HEK293 (cell line): ENCODE data around the gene HOGA1.
A peak's percentile ranks its signal among the peaks of the same experiment; 100 is the strongest.

ENCODE experiments used
- CTCF ChIA-PET: fragments of 350-600 bp; formaldehyde crosslinking; extraction: SDS; loops from one replicate; lab custom pipeline; 2021; ENCODE audit warnings: antibody characterized with exemption; lab: Yijun Ruan, JAX
- POLR2A ChIA-PET: fragments of 300-600 bp; formaldehyde crosslinking; extraction: SDS; loops from one replicate; lab custom pipeline; 2020; ENCODE audit warnings: antibody characterized with exemption, inconsistent platforms; lab: Yijun Ruan, JAX
- H3K27ac ChIP-seq: fragments of 200-500 bp; sonication (Bioruptor generic); 2 replicates; pipeline ENCODE4 v1.5.1; 2014; ENCODE audit warnings: low read depth, low read length, control low read depth, inconsistent platforms; ENCODE audit errors: extremely low read depth
- H3K36me3 ChIP-seq, 2 experiments: fragments of 200-500 bp in 1 of 2; sonication (Bioruptor generic) in 1 of 2; 1 replicate in 1 of 2; 2 replicates in 1 of 2; pipeline ENCODE4 v1.5.1; 2014 to 2017; ENCODE audit warnings: inconsistent platforms in 2 of 2, low read length in 2 of 2; ENCODE audit not compliant: control insufficient read depth in 2 of 2, insufficient read depth in 1 of 2
- H3K4me1 ChIP-seq: fragments of 200-500 bp; sonication (Bioruptor generic); 2 replicates; pipeline ENCODE4 v1.5.1; 2014; ENCODE audit warnings: mild to moderate bottlenecking, low read length, inconsistent platforms; ENCODE audit not compliant: control insufficient read depth, insufficient read depth
- H3K4me3 ChIP-seq: 2 replicates; pipeline ENCODE4 v1.5.1; 2011; ENCODE audit warnings: low read depth, mild to moderate bottlenecking, control low read depth, low read length, moderate library complexity
- H3K9me3 ChIP-seq: fragments of 200-500 bp; sonication (Bioruptor generic); 2 replicates; pipeline ENCODE4 v1.5.1; 2014; ENCODE audit warnings: low read depth, low read length, inconsistent platforms; ENCODE audit not compliant: control insufficient read depth, insufficient read depth
- HOXA7 ChIP-seq: sonication (generic); formaldehyde crosslinking; IDR thresholded peaks from 2 replicates; pipeline ENCODE4 v1.8.1; 2022; ENCODE audit warnings: missing genetic modification reagents, borderline replicate concordance
- KLF7 ChIP-seq: fragments of 450-650 bp; formaldehyde crosslinking; IDR thresholded peaks from 2 replicates; pipeline ENCODE4 v1.5.1; 2016; ENCODE audit warnings: missing biosample characterization, missing genetic modification characterization, borderline replicate concordance
- RBAK ChIP-seq: fragments of 450-650 bp; formaldehyde crosslinking; IDR thresholded peaks from 2 replicates; pipeline ENCODE4 v1.5.1; 2016; ENCODE audit warnings: missing biosample characterization, missing genetic modification characterization
- SP7 ChIP-seq: fragments of 450-650 bp; formaldehyde crosslinking; IDR thresholded peaks from 2 replicates; pipeline ENCODE4 v1.5.1; 2016; ENCODE audit warnings: missing biosample characterization, missing genetic modification characterization
- ZBTB17 ChIP-seq: fragments of 450-650 bp; formaldehyde crosslinking; IDR thresholded peaks from 2 replicates; pipeline ENCODE4 v1.5.1; 2016; ENCODE audit warnings: missing biosample characterization, missing genetic modification characterization
- ZBTB48 ChIP-seq: fragments of 450-650 bp; formaldehyde crosslinking; IDR thresholded peaks from 2 replicates; pipeline ENCODE4 v1.5.1; 2016; ENCODE audit warnings: missing biosample characterization, missing genetic modification characterization
- ZBTB8A ChIP-seq: fragments of 450-650 bp; formaldehyde crosslinking; IDR thresholded peaks from 2 replicates; pipeline ENCODE4 v1.5.1; 2016; ENCODE audit warnings: missing biosample characterization, missing genetic modification characterization
- ZIC2 ChIP-seq: fragments of 450-650 bp; formaldehyde crosslinking; IDR thresholded peaks from 2 replicates; pipeline ENCODE4 v1.5.1; 2016; ENCODE audit warnings: missing biosample characterization, missing genetic modification characterization
- ZNF2 ChIP-seq: fragments of 450-650 bp; formaldehyde crosslinking; IDR thresholded peaks from 2 replicates; pipeline ENCODE4 v1.5.1; 2016; ENCODE audit warnings: missing biosample characterization, missing genetic modification characterization
- ZNF211 ChIP-seq: fragments of 450-650 bp; formaldehyde crosslinking; IDR thresholded peaks from 2 replicates; pipeline ENCODE4 v1.5.1; 2016; ENCODE audit warnings: low read depth, missing biosample characterization, missing genetic modification characterization
- ZNF23 ChIP-seq: fragments of 450-650 bp; formaldehyde crosslinking; IDR thresholded peaks from 2 replicates; pipeline ENCODE4 v1.5.1; 2016; ENCODE audit warnings: missing biosample characterization, missing genetic modification characterization, borderline replicate concordance
- ZNF239 ChIP-seq: fragments of 450-650 bp; formaldehyde crosslinking; IDR thresholded peaks from 2 replicates; pipeline ENCODE4 v1.5.1; 2016; ENCODE audit warnings: missing biosample characterization, missing genetic modification characterization
- ZNF248 ChIP-seq: fragments of 450-650 bp; formaldehyde crosslinking; IDR thresholded peaks from 2 replicates; pipeline ENCODE4 v1.5.1; 2017; ENCODE audit warnings: missing biosample characterization, missing genetic modification characterization
- ZNF391 ChIP-seq: fragments of 450-650 bp; formaldehyde crosslinking; IDR thresholded peaks from 2 replicates; pipeline ENCODE4 v1.5.1; 2016; ENCODE audit warnings: low read depth, missing biosample characterization, missing genetic modification characterization, borderline replicate concordance
- ZNF404 ChIP-seq: fragments of 450-650 bp; formaldehyde crosslinking; IDR thresholded peaks from 2 replicates; pipeline ENCODE4 v1.5.1; 2017; ENCODE audit warnings: missing biosample characterization, missing genetic modification characterization
- ZNF501 ChIP-seq: fragments of 450-650 bp; formaldehyde crosslinking; IDR thresholded peaks from 2 replicates; pipeline ENCODE4 v1.5.1; 2016; ENCODE audit warnings: missing biosample characterization, missing genetic modification characterization
- ZNF529 ChIP-seq: fragments of 450-650 bp; formaldehyde crosslinking; IDR thresholded peaks from 2 replicates; pipeline ENCODE4 v1.5.1; 2017; ENCODE audit warnings: missing genetic modification characterization, missing biosample characterization; ENCODE audit not compliant: insufficient replicate concordance
- ZNF660 ChIP-seq: fragments of 450-650 bp; IDR thresholded peaks from 2 replicates; pipeline ENCODE4 v1.5.1; 2018; ENCODE audit warnings: missing biosample characterization, mild to moderate bottlenecking, missing genetic modification characterization
- ZNF843 ChIP-seq: fragments of 450-650 bp; formaldehyde crosslinking; IDR thresholded peaks from 2 replicates; pipeline ENCODE4 v1.5.1; 2016; ENCODE audit warnings: missing biosample characterization, missing genetic modification characterization
- TF ChIP-seq, protein P1 (sequence below): fragments of 450-650 bp; formaldehyde crosslinking; IDR thresholded peaks from 2 replicates; pipeline ENCODE4 v1.5.1; 2016; ENCODE audit warnings: missing biosample characterization, missing genetic modification characterization, borderline replicate concordance
- TF ChIP-seq, protein P2 (sequence below): fragments of 450-650 bp; formaldehyde crosslinking; IDR thresholded peaks from 2 replicates; pipeline ENCODE4 v1.5.1; 2017; ENCODE audit warnings: missing biosample characterization, missing genetic modification characterization
- TF ChIP-seq, protein P3 (sequence below): fragments of 450-650 bp; formaldehyde crosslinking; IDR thresholded peaks from 2 replicates; pipeline ENCODE4 v1.5.1; 2016; ENCODE audit warnings: missing biosample characterization, missing genetic modification characterization
- TF ChIP-seq, protein P4 (sequence below): fragments of 450-650 bp; formaldehyde crosslinking; IDR thresholded peaks from 2 replicates; pipeline ENCODE4 v1.5.1; 2017; ENCODE audit warnings: missing biosample characterization, mild to moderate bottlenecking, missing genetic modification characterization, moderate library complexity
- TF ChIP-seq, protein P5 (sequence below): fragments of 450-650 bp; formaldehyde crosslinking; IDR thresholded peaks from 2 replicates; pipeline ENCODE4 v1.5.1; 2016; ENCODE audit warnings: missing biosample characterization, missing genetic modification characterization
- TF ChIP-seq, protein P6 (sequence below): fragments of 450-650 bp; formaldehyde crosslinking; IDR thresholded peaks from 2 replicates; pipeline ENCODE4; 2016; ENCODE audit warnings: missing biosample characterization, missing genetic modification characterization

Gene HOGA1

DNA sequence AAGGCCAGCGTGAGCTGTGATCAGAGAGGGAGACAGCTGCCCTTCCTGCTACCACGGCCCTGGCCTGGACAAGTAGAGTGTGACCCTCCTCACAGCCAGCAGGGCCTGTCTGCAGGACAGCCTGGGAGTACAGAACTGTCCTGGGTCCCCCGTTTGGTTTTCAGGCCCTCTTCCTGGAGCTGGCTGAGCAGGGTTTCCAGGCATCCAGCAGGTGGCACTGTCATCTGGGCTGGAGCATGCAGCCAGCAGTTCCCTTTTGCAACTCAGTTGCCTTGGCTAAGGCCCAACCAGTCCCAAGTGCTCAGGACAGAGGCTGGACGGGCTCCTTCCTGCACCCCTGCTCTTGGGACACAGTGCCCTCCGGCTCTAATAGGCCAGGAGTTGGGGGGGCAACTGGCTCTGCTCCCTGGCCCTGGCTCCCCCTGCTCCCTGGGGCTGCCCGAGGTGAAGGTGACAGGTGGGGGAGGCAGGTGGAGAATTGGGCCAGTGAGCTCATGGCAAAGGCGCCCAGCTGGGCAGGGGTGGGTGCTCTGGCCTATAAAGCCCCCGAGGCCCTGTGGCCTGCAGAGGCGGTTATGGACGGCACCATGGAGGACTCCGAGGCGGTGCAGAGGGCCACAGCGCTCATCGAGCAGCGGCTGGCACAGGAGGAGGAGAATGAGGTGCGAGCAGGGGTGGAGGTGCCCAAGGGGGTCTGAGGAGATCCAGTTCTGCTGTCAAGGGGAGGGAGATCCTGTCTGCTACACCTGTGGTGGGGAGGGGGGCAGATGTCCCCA lies 11.8 kb upstream of the HOGA1 start, which contains the start of gene ANKRD2 (continued):
- TF ChIP-seq ZNF2 (peak; percentile 76; the same call in 1 of the 2 replicates), ZNF501 (tag by site-specific recombination) (no peak), ZBTB8A (tag by site-specific recombination) (no peak), ZNF843 (no peak), ZNF23 (no peak), ZNF529 (no peak), HOXA7 (CRISPR knock-in tag) (no peak), ZNF391 (no peak), ZNF248 (tag by site-specific recombination) (no peak), ZNF404 (tag by site-specific recombination) (no peak), ZNF239 (tag by site-specific recombination) (no peak)
- TF ChIP-seq, protein P1, sequence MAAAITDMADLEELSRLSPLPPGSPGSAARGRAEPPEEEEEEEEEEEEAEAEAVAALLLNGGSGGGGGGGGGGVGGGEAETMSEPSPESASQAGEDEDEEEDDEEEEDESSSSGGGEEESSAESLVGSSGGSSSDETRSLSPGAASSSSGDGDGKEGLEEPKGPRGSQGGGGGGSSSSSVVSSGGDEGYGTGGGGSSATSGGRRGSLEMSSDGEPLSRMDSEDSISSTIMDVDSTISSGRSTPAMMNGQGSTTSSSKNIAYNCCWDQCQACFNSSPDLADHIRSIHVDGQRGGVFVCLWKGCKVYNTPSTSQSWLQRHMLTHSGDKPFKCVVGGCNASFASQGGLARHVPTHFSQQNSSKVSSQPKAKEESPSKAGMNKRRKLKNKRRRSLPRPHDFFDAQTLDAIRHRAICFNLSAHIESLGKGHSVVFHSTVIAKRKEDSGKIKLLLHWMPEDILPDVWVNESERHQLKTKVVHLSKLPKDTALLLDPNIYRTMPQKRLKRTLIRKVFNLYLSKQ, result no peak
- TF ChIP-seq, protein P2, sequence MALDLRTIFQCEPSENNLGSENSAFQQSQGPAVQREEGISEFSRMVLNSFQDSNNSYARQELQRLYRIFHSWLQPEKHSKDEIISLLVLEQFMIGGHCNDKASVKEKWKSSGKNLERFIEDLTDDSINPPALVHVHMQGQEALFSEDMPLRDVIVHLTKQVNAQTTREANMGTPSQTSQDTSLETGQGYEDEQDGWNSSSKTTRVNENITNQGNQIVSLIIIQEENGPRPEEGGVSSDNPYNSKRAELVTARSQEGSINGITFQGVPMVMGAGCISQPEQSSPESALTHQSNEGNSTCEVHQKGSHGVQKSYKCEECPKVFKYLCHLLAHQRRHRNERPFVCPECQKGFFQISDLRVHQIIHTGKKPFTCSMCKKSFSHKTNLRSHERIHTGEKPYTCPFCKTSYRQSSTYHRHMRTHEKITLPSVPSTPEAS (tag by site-specific recombination), result no peak
- TF ChIP-seq, protein P3, sequence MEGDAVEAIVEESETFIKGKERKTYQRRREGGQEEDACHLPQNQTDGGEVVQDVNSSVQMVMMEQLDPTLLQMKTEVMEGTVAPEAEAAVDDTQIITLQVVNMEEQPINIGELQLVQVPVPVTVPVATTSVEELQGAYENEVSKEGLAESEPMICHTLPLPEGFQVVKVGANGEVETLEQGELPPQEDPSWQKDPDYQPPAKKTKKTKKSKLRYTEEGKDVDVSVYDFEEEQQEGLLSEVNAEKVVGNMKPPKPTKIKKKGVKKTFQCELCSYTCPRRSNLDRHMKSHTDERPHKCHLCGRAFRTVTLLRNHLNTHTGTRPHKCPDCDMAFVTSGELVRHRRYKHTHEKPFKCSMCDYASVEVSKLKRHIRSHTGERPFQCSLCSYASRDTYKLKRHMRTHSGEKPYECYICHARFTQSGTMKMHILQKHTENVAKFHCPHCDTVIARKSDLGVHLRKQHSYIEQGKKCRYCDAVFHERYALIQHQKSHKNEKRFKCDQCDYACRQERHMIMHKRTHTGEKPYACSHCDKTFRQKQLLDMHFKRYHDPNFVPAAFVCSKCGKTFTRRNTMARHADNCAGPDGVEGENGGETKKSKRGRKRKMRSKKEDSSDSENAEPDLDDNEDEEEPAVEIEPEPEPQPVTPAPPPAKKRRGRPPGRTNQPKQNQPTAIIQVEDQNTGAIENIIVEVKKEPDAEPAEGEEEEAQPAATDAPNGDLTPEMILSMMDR (tag by site-specific recombination), result peak; percentile 92

DNA sequence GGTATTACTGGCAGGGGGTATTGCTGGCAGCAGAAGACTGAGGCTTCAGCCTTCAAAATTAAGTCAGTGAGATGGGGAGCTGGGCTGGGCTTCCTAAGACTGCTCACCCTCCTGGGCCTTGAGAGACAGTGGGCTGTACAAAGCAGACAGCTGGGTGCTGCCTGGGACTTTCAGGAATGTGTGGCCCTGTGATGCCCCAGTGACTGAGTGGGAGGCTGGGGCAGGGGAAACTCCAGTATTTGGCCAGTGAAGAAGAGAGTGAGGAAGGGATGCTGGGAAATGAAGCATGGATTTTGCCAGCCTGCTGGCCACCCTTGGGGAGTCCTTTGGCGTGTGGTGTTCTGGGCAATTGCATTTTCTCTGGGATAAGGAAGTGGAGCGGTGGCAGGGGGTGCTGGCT lies 11.2 kb upstream of the HOGA1 start:
- no peak overlapping the region for H3K4me3 ChIP-seq
- POLR2A ChIA-PET, result interaction anchor here (0.7 to 1.5 kb wide), 2 partner anchors 11 to 142 kb away, joined by 3 to 5 read pairs; partner anchors contain the start of gene HOGA1
- H3K9me3 ChIP-seq, result no peaks in the 10 kb centered on the region
- H3K4me1 ChIP-seq, result peaks cover 6% of the 10 kb centered on the region
- no peak overlapping the region for H3K27ac ChIP-seq
- TF ChIP-seq RBAK (no peak), ZIC2 (tag by site-specific recombination) (0 out of 2 replicates have a peak, but pooled peaks have one; percentile 3)
- TF ChIP-seq, all 188 proteins: peak for 1
- CTCF ChIA-PET, result interaction anchor here (0.6 to 5.1 kb wide), 16 partner anchors 9 to 128 kb away, joined by 3 to 78 read pairs (median 8); partner anchors contain the start of gene HOGA1
- H3K36me3 ChIP-seq, result peaks cover 0 to 12% of the 10 kb centered on the region in 2 experiments; a peak in 2 of 3 replicates

DNA sequence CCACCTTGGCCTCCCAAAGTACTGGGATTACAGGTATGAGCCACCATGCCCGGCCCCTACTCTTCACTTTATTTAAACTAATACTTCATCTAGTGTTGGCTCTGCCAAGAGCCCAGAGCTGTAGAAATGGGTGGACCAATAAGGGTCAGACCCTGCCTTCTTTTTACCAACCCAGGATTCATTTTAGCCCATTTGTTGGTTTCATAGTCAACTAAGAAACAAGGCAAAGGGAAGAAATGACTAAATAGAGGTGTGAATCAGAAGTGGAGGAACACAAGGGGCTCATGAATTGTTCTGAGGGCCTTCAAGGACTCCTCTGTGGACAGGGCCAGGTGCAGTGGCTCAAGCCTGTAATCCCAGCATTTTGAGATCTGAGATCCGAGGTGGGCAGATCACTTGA lies 10.5 kb upstream of the HOGA1 start:
- POLR2A ChIA-PET, result interaction anchor here (0.7 kb wide), 1 partner anchor 141 kb away, joined by 3 read pairs; no protein-coding TSS in a partner anchor
- CTCF ChIA-PET, result interaction anchor here (0.6 to 5.1 kb wide), 8 partner anchors 11 to 1303 kb away, joined by 3 to 78 read pairs (median 10); partner anchors contain the start of gene HOGA1
- H3K36me3 ChIP-seq, result peaks cover 0 to 12% of the 10 kb centered on the region in 2 experiments; a peak in 2 of 3 replicates
- peaks cover 6% of the 10 kb centered on the region for H3K4me1 ChIP-seq
- H3K4me3 ChIP-seq, result no peak overlapping the region
- no peak overlapping the region for H3K27ac ChIP-seq
- no peaks in the 10 kb centered on the region for H3K9me3 ChIP-seq
- TF ChIP-seq ZBTB17 (tag by site-specific recombination), result no peak
- TF ChIP-seq ZNF660 (tag by site-specific recombination), result no peak
- TF ChIP-seq, protein P4, sequence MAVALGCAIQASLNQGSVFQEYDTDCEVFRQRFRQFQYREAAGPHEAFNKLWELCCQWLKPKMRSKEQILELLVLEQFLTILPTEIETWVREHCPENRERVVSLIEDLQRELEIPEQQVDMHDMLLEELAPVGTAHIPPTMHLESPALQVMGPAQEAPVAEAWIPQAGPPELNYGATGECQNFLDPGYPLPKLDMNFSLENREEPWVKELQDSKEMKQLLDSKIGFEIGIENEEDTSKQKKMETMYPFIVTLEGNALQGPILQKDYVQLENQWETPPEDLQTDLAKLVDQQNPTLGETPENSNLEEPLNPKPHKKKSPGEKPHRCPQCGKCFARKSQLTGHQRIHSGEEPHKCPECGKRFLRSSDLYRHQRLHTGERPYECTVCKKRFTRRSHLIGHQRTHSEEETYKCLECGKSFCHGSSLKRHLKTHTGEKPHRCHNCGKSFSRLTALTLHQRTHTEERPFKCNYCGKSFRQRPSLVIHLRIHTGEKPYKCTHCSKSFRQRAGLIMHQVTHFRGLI (tag by site-specific recombination), result no peak
- no peak for TF ChIP-seq KLF7
- no peak for TF ChIP-seq ZNF211 (tag by site-specific recombination)
- TF ChIP-seq, protein P5, sequence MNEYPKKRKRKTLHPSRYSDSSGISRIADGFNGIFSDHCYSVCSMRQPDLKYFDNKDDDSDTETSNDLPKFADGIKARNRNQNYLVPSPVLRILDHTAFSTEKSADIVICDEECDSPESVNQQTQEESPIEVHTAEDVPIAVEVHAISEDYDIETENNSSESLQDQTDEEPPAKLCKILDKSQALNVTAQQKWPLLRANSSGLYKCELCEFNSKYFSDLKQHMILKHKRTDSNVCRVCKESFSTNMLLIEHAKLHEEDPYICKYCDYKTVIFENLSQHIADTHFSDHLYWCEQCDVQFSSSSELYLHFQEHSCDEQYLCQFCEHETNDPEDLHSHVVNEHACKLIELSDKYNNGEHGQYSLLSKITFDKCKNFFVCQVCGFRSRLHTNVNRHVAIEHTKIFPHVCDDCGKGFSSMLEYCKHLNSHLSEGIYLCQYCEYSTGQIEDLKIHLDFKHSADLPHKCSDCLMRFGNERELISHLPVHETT (tag by site-specific recombination), result no peak
- TF ChIP-seq, protein P6, sequence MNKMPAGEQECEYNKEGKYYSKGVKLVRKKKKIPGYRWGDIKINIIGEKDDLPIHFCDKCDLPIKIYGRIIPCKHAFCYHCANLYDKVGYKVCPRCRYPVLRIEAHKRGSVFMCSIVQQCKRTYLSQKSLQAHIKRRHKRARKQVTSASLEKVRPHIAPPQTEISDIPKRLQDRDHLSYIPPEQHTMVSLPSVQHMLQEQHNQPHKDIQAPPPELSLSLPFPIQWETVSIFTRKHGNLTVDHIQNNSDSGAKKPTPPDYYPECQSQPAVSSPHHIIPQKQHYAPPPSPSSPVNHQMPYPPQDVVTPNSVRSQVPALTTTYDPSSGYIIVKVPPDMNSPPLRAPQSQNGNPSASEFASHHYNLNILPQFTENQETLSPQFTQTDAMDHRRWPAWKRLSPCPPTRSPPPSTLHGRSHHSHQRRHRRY (tag by site-specific recombination), result no peak
- no peak for TF ChIP-seq ZBTB48 (tag by site-specific recombination)
- TF ChIP-seq SP7 (tag by site-specific recombination), result no peak
